IMR-90 (cell line): ENCODE results near the gene FAM120A.

ENCODE experiments used
- BHLHE40 ChIP-seq: fragments of 150-350 bp; IDR thresholded peaks from 2 replicates; pipeline ENCODE4 v1.6.1; 2016; ENCODE audit warnings: mild to moderate bottlenecking, low read depth, low read length
- CEBPB ChIP-seq: IDR thresholded peaks from 2 replicates; pipeline ENCODE4 v1.6.1; 2012; ENCODE audit warnings: low read depth, low read length, improper control_type of control experiment
- FOS ChIP-seq: fragments of 150-350 bp; IDR thresholded peaks from 2 replicates; pipeline ENCODE4 v1.6.1; 2016; ENCODE audit warnings: low read depth, low read length
- MAZ ChIP-seq: IDR thresholded peaks from 2 replicates; pipeline ENCODE4 v1.6.1; 2012; ENCODE audit warnings: low read depth, mild to moderate bottlenecking, low read length, improper control_type of control experiment, moderate library complexity, borderline replicate concordance
- NFE2L2 ChIP-seq: fragments of 150-350 bp; IDR thresholded peaks from 2 replicates; pipeline ENCODE4 v1.6.1; 2016; ENCODE audit warnings: low read depth, mild to moderate bottlenecking, low read length
- POLR2A ChIP-seq: IDR thresholded peaks from 2 replicates; pipeline ENCODE4 v1.6.1; 2012; ENCODE audit warnings: mild to moderate bottlenecking, low read depth, low read length
- RAD21 ChIP-seq: IDR thresholded peaks from 2 replicates; pipeline ENCODE4 v1.6.1; 2012; ENCODE audit warnings: low read length, improper control_type of control experiment
- RCOR1 ChIP-seq: IDR thresholded peaks from 2 replicates; pipeline ENCODE4 v1.6.1; 2012; ENCODE audit warnings: mild to moderate bottlenecking, low read length, improper control_type of control experiment; ENCODE audit not compliant: insufficient replicate concordance
- SMC3 ChIP-seq: fragments of 150-350 bp; IDR thresholded peaks from 2 replicates; pipeline ENCODE4 v1.6.1; 2016; ENCODE audit warnings: low read depth, mild to moderate bottlenecking, antibody characterized with exemption, low read length, moderate library complexity
- TF ChIP-seq, protein P1 (sequence below): fragments of 150-350 bp; IDR thresholded peaks from 2 replicates; pipeline ENCODE4 v1.6.1; 2017; ENCODE audit warnings: mild to moderate bottlenecking, antibody characterized with exemption, low read length, low read depth
- TF ChIP-seq, protein P2 (sequence below): conservative IDR thresholded peaks from 2 replicates; pipeline ENCODE4 v1.5.1; 2012; ENCODE audit warnings: mild to moderate bottlenecking, low read depth, low read length, improper control_type of control experiment

DNA sequence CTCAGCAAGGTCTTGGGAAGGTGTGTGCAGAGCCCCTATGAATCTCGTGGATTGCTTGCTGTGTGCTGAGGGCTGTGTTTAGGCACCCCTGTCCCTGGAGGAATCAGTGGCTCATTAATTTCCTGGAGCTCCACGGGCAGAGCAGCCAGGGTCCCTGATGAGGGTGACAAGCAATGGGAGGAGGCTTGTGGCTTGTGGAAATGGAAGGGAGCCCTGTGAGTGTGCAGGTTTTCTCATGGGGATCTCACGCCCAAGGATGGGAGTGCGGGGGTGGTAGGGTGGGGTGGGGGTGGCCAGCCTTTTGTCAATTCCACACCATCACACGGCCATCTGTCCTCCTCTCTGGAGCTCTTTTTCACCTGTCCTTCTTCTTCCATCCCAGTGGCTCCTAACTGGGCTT lies 150.2 kb downstream of the FAM120A start:
- TF ChIP-seq POLR2A (no peak), SMC3 (no peak), RAD21 (no peak), FOS (no peak), NFE2L2 (no peak), MAZ (no peak), RCOR1 (no peak), CEBPB (no peak), BHLHE40 (no peak)
- TF ChIP-seq, protein P1, sequence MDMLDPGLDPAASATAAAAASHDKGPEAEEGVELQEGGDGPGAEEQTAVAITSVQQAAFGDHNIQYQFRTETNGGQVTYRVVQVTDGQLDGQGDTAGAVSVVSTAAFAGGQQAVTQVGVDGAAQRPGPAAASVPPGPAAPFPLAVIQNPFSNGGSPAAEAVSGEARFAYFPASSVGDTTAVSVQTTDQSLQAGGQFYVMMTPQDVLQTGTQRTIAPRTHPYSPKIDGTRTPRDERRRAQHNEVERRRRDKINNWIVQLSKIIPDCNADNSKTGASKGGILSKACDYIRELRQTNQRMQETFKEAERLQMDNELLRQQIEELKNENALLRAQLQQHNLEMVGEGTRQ, result no peak
- TF ChIP-seq, protein P2, sequence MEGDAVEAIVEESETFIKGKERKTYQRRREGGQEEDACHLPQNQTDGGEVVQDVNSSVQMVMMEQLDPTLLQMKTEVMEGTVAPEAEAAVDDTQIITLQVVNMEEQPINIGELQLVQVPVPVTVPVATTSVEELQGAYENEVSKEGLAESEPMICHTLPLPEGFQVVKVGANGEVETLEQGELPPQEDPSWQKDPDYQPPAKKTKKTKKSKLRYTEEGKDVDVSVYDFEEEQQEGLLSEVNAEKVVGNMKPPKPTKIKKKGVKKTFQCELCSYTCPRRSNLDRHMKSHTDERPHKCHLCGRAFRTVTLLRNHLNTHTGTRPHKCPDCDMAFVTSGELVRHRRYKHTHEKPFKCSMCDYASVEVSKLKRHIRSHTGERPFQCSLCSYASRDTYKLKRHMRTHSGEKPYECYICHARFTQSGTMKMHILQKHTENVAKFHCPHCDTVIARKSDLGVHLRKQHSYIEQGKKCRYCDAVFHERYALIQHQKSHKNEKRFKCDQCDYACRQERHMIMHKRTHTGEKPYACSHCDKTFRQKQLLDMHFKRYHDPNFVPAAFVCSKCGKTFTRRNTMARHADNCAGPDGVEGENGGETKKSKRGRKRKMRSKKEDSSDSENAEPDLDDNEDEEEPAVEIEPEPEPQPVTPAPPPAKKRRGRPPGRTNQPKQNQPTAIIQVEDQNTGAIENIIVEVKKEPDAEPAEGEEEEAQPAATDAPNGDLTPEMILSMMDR, result no peak
